ENCODE results near the gene CRYBA2.

- TF ChIP-seq, protein P1, sequence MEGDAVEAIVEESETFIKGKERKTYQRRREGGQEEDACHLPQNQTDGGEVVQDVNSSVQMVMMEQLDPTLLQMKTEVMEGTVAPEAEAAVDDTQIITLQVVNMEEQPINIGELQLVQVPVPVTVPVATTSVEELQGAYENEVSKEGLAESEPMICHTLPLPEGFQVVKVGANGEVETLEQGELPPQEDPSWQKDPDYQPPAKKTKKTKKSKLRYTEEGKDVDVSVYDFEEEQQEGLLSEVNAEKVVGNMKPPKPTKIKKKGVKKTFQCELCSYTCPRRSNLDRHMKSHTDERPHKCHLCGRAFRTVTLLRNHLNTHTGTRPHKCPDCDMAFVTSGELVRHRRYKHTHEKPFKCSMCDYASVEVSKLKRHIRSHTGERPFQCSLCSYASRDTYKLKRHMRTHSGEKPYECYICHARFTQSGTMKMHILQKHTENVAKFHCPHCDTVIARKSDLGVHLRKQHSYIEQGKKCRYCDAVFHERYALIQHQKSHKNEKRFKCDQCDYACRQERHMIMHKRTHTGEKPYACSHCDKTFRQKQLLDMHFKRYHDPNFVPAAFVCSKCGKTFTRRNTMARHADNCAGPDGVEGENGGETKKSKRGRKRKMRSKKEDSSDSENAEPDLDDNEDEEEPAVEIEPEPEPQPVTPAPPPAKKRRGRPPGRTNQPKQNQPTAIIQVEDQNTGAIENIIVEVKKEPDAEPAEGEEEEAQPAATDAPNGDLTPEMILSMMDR (IDR thresholded peaks at IDR 0.05; ENCODE audit: poor library complexity, severe bottlenecking): no peak
- TF ChIP-seq EP300 (conservative IDR thresholded peaks at IDR 0.05; ENCODE audit: poor library complexity, severe bottlenecking) (no peak), POLR2AphosphoS5 (IDR thresholded peaks at IDR 0.05) (no peak), TAF1 (IDR thresholded peaks at IDR 0.05; ENCODE audit: low read depth) (no peak)
These were observed 10.5 kb downstream of the CRYBA2 start for GRCh38 chr2:218982586-218983262.

Data from neural cell (in vitro differentiated cells).